Transverse colon (tissue), 4 donors: ENCODE data around the gene PMPCA. TPM values are rescaled to one million over a fixed set of nuclear protein-coding genes. Genes with fewer than 3 reads are reported as not detected.

Experiments
- DNase-seq: peaks from one replicate; pipeline ENCODE4 v3.0.0-alpha.2; 2019
- H3K27ac ChIP-seq, 4 donors: fragments of 200-600 bp; sonication (generic); 2 replicates each; pipeline ENCODE4 v1.5.1; 2016 to 2018; ENCODE audit warnings: inconsistent platforms in 4 of 4
- H3K27me3 ChIP-seq: fragments of 200-600 bp; sonication (generic); 2 replicates; pipeline ENCODE4 v1.5.1; 2017; ENCODE audit warnings: inconsistent platforms
- H3K36me3 ChIP-seq, 4 donors: fragments of 200-600 bp; sonication (generic); 2 replicates each; pipeline ENCODE4 v1.5.1; 2017 to 2019; ENCODE audit warnings: inconsistent platforms in 4 of 4
- H3K4me1 ChIP-seq, 4 donors: fragments of 200-600 bp; sonication (generic); 2 replicates each; pipeline ENCODE4 v1.5.1; 2017 to 2020; ENCODE audit warnings: inconsistent platforms in 4 of 4
- H3K4me3 ChIP-seq, 4 donors: fragments of 200-600 bp; sonication (generic); 1 replicate in 1 of 4; 2 replicates in 3 of 4; pipeline versions ENCODE4 v1.5.1 to v1.6.1; 2017 to 2019; ENCODE audit warnings: inconsistent platforms in 4 of 4
- H3K9me3 ChIP-seq, 2 donors: fragments of 200-600 bp; sonication (generic); 2 replicates each; pipeline ENCODE4 v1.5.1; 2017 to 2019; ENCODE audit warnings: inconsistent platforms in 2 of 2
- EP300 ChIP-seq: sonication (generic); formaldehyde crosslinking; IDR thresholded peaks from one replicate; pipeline ENCODE4 v1.6.1; 2017; ENCODE audit warnings: antibody characterized with exemption, low read depth
- POLR2A ChIP-seq: fragments of 450-650 bp; IDR thresholded peaks from one replicate; pipeline ENCODE4 v1.6.1; 2016; ENCODE audit warnings: antibody characterized with exemption, mild to moderate bottlenecking, moderate library complexity
- POLR2AphosphoS5 ChIP-seq, 3 donors: sonication (generic); formaldehyde crosslinking; IDR thresholded peaks; one replicate each; pipeline ENCODE4 v1.6.1; 2016; ENCODE audit warnings: antibody characterized with exemption in 3 of 3
- WGBS, 2 donors: methylation state at CpG; one replicate each; pipeline ENCODE4 v1.1.5; 2018; ENCODE audit warnings: low coverage in 1 of 2; 5-methylcytosine and 5-hydroxymethylcytosine counted together
- in situ Hi-C, 4 donors: fragments of 200-750 bp; cut with MboI; loops; one replicate each; pipeline versions ENCODE4 v1.15.0 to v1.15.1; 2017; ENCODE audit warnings: low sequenced_read_pairs in 3 of 4, low pct_ligation_motif_present in 1 of 4, low pct_unique_long_range_greater_than_20kb in 1 of 4
- intact Hi-C: fragments of 100-400 bp; cut with DNase I; formaldehyde crosslinking; loops from one replicate; pipeline ENCODE4 v1.15.1; 2023; ENCODE audit warnings: low total_unique reads
- total RNA-seq, 4 donors: library from RNA; depleted of rRNA; stranded (reverse); fragments of >200 nt; gene quantifications; one replicate each; pipeline ENCODE4 v1.1.0, GENCODE V29; 2016
- TF ChIP-seq, protein P1 (sequence below), 5 experiments: fragments of 200-600 bp in 3 of 5; fragments of 450-650 bp in 2 of 5; sonication (generic) in 3 of 5; IDR thresholded peaks; 1 replicate in 2 of 5; 2 replicates in 3 of 5; pipeline ENCODE4 v1.5.1; 2016 to 2017; ENCODE audit warnings: antibody characterized with exemption in 5 of 5, inconsistent platforms in 3 of 5, mild to moderate bottlenecking in 2 of 5, moderate library complexity in 1 of 5

Gene PMPCA
- total RNA-seq, 4 donors from 2014 or later, result 24.3 to 61.3 (median 45.8) TPM

DNA sequence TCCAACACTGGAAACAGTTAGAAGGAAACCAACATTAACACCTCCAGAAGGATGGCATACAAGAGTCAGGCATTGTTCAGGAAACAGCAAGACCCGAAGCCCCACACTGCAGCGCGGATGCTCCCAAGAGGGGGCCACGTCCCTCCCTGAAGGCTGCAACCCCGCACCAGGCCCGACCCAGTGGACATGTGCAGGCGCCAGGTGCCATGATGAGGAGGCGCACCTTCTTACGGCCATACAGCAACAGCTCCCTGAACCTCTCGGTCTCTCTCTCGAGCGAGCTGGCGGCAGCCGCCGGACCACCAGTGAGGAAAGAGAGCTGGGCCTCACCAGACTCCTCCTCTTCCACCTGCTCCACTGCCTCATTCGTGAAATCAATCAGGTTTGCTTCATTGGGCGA, 52.2 kb downstream of the PMPCA start:
- Histone ChIP-seq H3K4me3 (no peak overlapping the region), H3K27ac (no peak overlapping the region), H3K9me3 (no peaks in the 10 kb centered on the region), H3K36me3 (peaks cover 0 to 86% (median 42%) of the 10 kb centered on the region in 4 donors), H3K4me1 (no peaks in the 10 kb centered on the region), H3K27me3 (no peaks in the 10 kb centered on the region)
- DNase-seq, result no peak
- in situ Hi-C loops (no loop called here), intact Hi-C loops (no loop called here)
- WGBS, 2 donors, result 91% methylated on average over 17 of the region's 17 CpGs; no CpG with 5 or more reads in 1 of the 2 donors
- TF ChIP-seq POLR2A (no peak), POLR2AphosphoS5 (IDR thresholded peaks at IDR 0.05) (no peak), EP300 (no peak)
- TF ChIP-seq, protein P1, sequence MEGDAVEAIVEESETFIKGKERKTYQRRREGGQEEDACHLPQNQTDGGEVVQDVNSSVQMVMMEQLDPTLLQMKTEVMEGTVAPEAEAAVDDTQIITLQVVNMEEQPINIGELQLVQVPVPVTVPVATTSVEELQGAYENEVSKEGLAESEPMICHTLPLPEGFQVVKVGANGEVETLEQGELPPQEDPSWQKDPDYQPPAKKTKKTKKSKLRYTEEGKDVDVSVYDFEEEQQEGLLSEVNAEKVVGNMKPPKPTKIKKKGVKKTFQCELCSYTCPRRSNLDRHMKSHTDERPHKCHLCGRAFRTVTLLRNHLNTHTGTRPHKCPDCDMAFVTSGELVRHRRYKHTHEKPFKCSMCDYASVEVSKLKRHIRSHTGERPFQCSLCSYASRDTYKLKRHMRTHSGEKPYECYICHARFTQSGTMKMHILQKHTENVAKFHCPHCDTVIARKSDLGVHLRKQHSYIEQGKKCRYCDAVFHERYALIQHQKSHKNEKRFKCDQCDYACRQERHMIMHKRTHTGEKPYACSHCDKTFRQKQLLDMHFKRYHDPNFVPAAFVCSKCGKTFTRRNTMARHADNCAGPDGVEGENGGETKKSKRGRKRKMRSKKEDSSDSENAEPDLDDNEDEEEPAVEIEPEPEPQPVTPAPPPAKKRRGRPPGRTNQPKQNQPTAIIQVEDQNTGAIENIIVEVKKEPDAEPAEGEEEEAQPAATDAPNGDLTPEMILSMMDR (IDR thresholded peaks at IDR 0.05), result no peak

GRCh38 chr9:136463578-136463977, 53.1 kb downstream of the PMPCA start:
- no peaks in the 10 kb centered on the region for H3K4me1 ChIP-seq
- no peak for TF ChIP-seq EP300
- TF ChIP-seq, protein P1 (IDR thresholded peaks at IDR 0.05), result no peak
- no peak for TF ChIP-seq POLR2A
- TF ChIP-seq POLR2AphosphoS5 (IDR thresholded peaks at IDR 0.05), result no peak
- no peak for DNase-seq
- H3K27me3 ChIP-seq, result no peaks in the 10 kb centered on the region
- 95% methylated on average over 14 of the region's 14 CpGs; no CpG with 5 or more reads in 1 of the 2 donors for WGBS, 2 donors
- peaks cover 0 to 84% (median 42%) of the 10 kb centered on the region in 4 donors for H3K36me3 ChIP-seq
- in situ Hi-C loops (no loop called here), intact Hi-C loops (no loop called here)
- H3K9me3 ChIP-seq, result no peaks in the 10 kb centered on the region
- no peak overlapping the region for H3K27ac ChIP-seq
- H3K4me3 ChIP-seq, result no peak overlapping the region

DNA sequence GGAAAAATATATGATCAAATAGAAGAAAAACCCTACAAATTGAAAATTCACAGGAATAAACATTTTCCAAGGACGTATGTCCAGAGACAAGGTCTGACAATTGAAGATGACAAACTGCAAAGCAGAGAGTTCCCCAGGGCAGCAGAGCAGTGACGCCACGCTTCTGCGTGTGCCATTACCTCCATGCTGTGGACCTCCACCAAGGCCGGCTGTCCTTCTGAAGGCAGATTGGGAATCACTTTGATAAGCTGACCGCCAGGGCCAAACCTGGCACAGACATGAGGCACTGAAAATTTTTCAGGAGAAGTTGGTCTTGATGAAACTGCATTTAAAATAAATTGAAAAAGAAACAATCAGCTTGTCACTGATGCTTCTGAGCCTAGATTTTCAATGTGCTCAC, 53.8 kb downstream of the PMPCA start:
- WGBS, 2 donors, result 92% methylated on average over 6 of the region's 6 CpGs; no CpG with 5 or more reads in 1 of the 2 donors
- DNase-seq, result no peak
- TF ChIP-seq POLR2AphosphoS5 (IDR thresholded peaks at IDR 0.05) (no peak), EP300 (no peak), POLR2A (no peak)
- TF ChIP-seq, protein P1 (IDR thresholded peaks at IDR 0.05), result no peak
- Histone ChIP-seq H3K36me3 (peaks cover 0 to 80% (median 39%) of the 10 kb centered on the region in 4 donors), H3K27ac (no peak overlapping the region), H3K27me3 (no peaks in the 10 kb centered on the region), H3K4me3 (no peak overlapping the region), H3K9me3 (no peaks in the 10 kb centered on the region), H3K4me1 (no peaks in the 10 kb centered on the region)
- intact Hi-C loops, result no loop called here
- in situ Hi-C loops, result no loop called here

DNA sequence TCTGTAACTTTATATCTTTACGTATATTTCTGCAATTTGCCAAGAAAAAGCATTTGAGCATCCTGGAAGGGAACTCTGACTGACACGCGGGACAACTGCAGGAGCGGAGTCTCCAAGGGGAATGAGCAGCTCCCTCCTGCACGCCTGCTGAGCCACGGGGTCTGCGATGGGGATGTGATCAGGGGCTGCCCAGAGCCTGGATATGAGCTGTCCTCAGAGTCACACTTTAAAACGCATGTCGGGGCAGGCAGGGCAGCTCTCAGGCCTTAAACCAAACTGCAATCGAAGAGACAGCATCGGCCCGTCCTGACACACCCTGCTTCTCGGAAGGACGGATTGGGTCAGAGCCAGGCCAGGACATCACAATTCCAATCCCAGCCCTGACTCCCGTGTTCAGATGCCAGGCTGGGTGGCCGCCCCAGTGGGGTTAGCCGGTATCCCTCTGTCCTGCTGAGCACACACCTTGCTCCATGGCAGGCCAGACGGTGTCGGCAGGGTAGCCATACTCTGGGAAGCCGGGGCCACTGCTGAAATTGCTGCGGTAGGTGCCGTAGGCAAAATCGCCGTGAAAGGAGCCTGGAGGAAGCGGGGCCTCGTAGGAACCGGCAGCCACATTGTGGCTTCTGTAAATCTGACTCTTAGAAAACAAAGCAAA, 55.2 kb downstream of the PMPCA start:
- Histone ChIP-seq H3K27me3 (no peaks in the 10 kb centered on the region), H3K27ac (no peak overlapping the region), H3K9me3 (no peaks in the 10 kb centered on the region), H3K4me1 (no peaks in the 10 kb centered on the region), H3K4me3 (no peak overlapping the region), H3K36me3 (peaks cover 0 to 71% (median 35%) of the 10 kb centered on the region in 4 donors)
- 97 to 100% methylated on average over 1 to 27 of the region's 27 CpGs for WGBS, 2 donors
- DNase-seq, result no peak
- intact Hi-C loops (no loop called here), in situ Hi-C loops (no loop called here)
- TF ChIP-seq POLR2A, result no peak
- TF ChIP-seq, protein P1 (IDR thresholded peaks at IDR 0.05), result no peak
- no peak for TF ChIP-seq POLR2AphosphoS5 (IDR thresholded peaks at IDR 0.05)
- TF ChIP-seq EP300, result no peak
